IMR-90 (cell line): ENCODE measurements around the gene OR14J1. TPM values are rescaled to one million over a fixed set of nuclear protein-coding genes. Genes with fewer than 3 reads are reported as not detected.

Source experiments
- ATAC-seq: fragments of 200-7000 bp; cut with Tn5 transposase; 2 replicates; pipeline ENCODE4 v1.9.1; 2020; ENCODE audit warnings: low read depth, mild to moderate bottlenecking, moderate library complexity
- BruUV-seq: library from RNA; stranded (reverse); fragments of 400-500 nt; replicated peaks from 2 replicates; lab custom pipeline; 2021; lab: Mats Ljungman, UMichigan
- CTCF ChIA-PET: fragments of 300-600 bp; formaldehyde crosslinking; extraction: SDS; loops from one replicate; lab custom pipeline; 2021; ENCODE audit warnings: antibody characterized with exemption; lab: Yijun Ruan, JAX
- POLR2A ChIA-PET: fragments of 300-600 bp; sonication (Branson Sonifier 250); formaldehyde crosslinking; loops from one replicate; lab custom pipeline; 2022; ENCODE audit warnings: antibody characterized with exemption; ENCODE audit not compliant: unreplicated experiment; lab: Charles Lee
- DNase-seq: peaks from one replicate; pipeline ENCODE4 v3.0.0; 2013
- H2AFZ ChIP-seq: replicated peaks from 2 replicates; pipeline ENCODE3; 2013; ENCODE audit warnings: low read length, mild to moderate bottlenecking; ENCODE audit not compliant: poor library complexity
- H2AK5ac ChIP-seq: 2 replicates; pipeline ENCODE4 v1.6.1; 2013; ENCODE audit warnings: low read depth, low read length, inconsistent platforms
- H2AK9ac ChIP-seq: replicated peaks from 2 replicates; pipeline ENCODE3; 2013; ENCODE audit warnings: mild to moderate bottlenecking, low read depth, low read length, moderate library complexity; ENCODE audit not compliant: poor library complexity
- H2BK120ac ChIP-seq: 2 replicates; pipeline ENCODE4 v1.6.1; 2013; ENCODE audit warnings: low read depth, low read length, inconsistent platforms
- H2BK15ac ChIP-seq: 3 replicates; pipeline ENCODE4 v1.6.1; 2013; ENCODE audit warnings: low read depth, low read length, inconsistent platforms
- H2BK20ac ChIP-seq: 2 replicates; pipeline ENCODE4 v1.6.1; 2013; ENCODE audit warnings: low read depth, mild to moderate bottlenecking, inconsistent platforms, low read length, moderate library complexity
- H2BK5ac ChIP-seq: 2 replicates; pipeline ENCODE4 v1.6.1; 2013; ENCODE audit warnings: mild to moderate bottlenecking, low read depth, low read length, inconsistent platforms; ENCODE audit not compliant: poor library complexity, severe bottlenecking
- H3K14ac ChIP-seq: replicated peaks from 2 replicates; pipeline ENCODE4 v1.6.1; 2013; ENCODE audit warnings: low read depth, low read length, inconsistent platforms
- H3K18ac ChIP-seq: 2 replicates; pipeline ENCODE4 v1.6.1; 2013; ENCODE audit warnings: low read depth, low read length, control low read depth
- H3K23ac ChIP-seq: 2 replicates; pipeline ENCODE4 v1.6.1; 2013; ENCODE audit warnings: low read depth, low read length, inconsistent platforms
- H3K27ac ChIP-seq: 2 replicates; pipeline ENCODE4 v1.5.1; 2013; ENCODE audit warnings: mild to moderate bottlenecking, control low read depth, low read length; ENCODE audit not compliant: insufficient read depth
- H3K27me3 ChIP-seq: 2 replicates; pipeline ENCODE4 v1.6.1; 2013; ENCODE audit warnings: low read length; ENCODE audit not compliant: control insufficient read depth, insufficient read depth
- H3K36me3 ChIP-seq: 2 replicates; pipeline ENCODE4 v1.6.1; 2013; ENCODE audit warnings: low read length, mixed read lengths; ENCODE audit not compliant: control insufficient read depth, insufficient read depth
- H3K4ac ChIP-seq: 2 replicates; pipeline ENCODE4 v1.6.1; 2013; ENCODE audit warnings: low read depth, low read length, inconsistent platforms
- H3K4me1 ChIP-seq: 2 replicates; pipeline ENCODE4 v1.6.1; 2013; ENCODE audit warnings: low read length, mixed read lengths; ENCODE audit not compliant: control insufficient read depth, insufficient read depth
- H3K4me2 ChIP-seq: 2 replicates; pipeline ENCODE4 v1.6.1; 2013; ENCODE audit warnings: low read depth, mild to moderate bottlenecking, control low read depth, low read length, moderate library complexity
- H3K4me3 ChIP-seq: 2 replicates; pipeline ENCODE4 v1.5.1; 2013; ENCODE audit warnings: low read depth, mild to moderate bottlenecking, control low read depth, low read length, moderate library complexity; ENCODE audit not compliant: insufficient read depth
- H3K56ac ChIP-seq: 2 replicates; pipeline ENCODE4 v1.6.1; 2013; ENCODE audit warnings: low read length, inconsistent platforms; ENCODE audit not compliant: insufficient read depth; ENCODE audit errors: extremely low read depth
- H3K79me1 ChIP-seq, 2 experiments: 2 replicates each; pipeline ENCODE4 v1.6.1; 2013; ENCODE audit warnings: low read length in 2 of 2, inconsistent platforms in 1 of 2, low read depth in 1 of 2
- H3K9ac ChIP-seq: 2 replicates; pipeline ENCODE4 v1.6.1; 2013; ENCODE audit warnings: low read depth, low read length, control low read depth
- H3K9me1 ChIP-seq: 2 replicates; pipeline ENCODE4 v1.6.1; 2013; ENCODE audit warnings: low read length, inconsistent platforms; ENCODE audit not compliant: insufficient read depth
- H3K9me3 ChIP-seq: 2 replicates; pipeline ENCODE4 v1.6.1; 2013; ENCODE audit warnings: low read length; ENCODE audit not compliant: control insufficient read depth, insufficient read depth
- H4K20me1 ChIP-seq: 2 replicates; pipeline ENCODE4 v1.6.1; 2013; ENCODE audit warnings: low read length, inconsistent platforms; ENCODE audit not compliant: insufficient read depth
- H4K5ac ChIP-seq: 2 replicates; pipeline ENCODE4 v1.6.1; 2013; ENCODE audit warnings: mild to moderate bottlenecking, low read depth, low read length, control low read depth
- H4K8ac ChIP-seq, 2 experiments: 2 replicates each; pipeline ENCODE4 v1.6.1; 2013; ENCODE audit warnings: low read depth in 2 of 2, low read length in 2 of 2, control low read depth in 1 of 2, inconsistent platforms in 1 of 2
- H4K91ac ChIP-seq: 2 replicates; pipeline ENCODE4 v1.6.1; 2013; ENCODE audit warnings: low read depth, low read length, inconsistent platforms; ENCODE audit not compliant: insufficient read depth
- CHD1 ChIP-seq: IDR thresholded peaks from 2 replicates; pipeline ENCODE4 v1.6.1; 2012; ENCODE audit warnings: low read depth, low read length, improper control_type of control experiment
- MAFK ChIP-seq: IDR thresholded peaks from 2 replicates; pipeline ENCODE4 v1.6.1; 2012; ENCODE audit warnings: low read depth, low read length, improper control_type of control experiment
- MXI1 ChIP-seq: IDR thresholded peaks from 2 replicates; pipeline ENCODE4 v1.6.1; 2012; ENCODE audit warnings: low read depth, mild to moderate bottlenecking, low read length, moderate library complexity, borderline replicate concordance
- NFE2L2 ChIP-seq: fragments of 150-350 bp; IDR thresholded peaks from 2 replicates; pipeline ENCODE4 v1.6.1; 2016; ENCODE audit warnings: low read depth, mild to moderate bottlenecking, low read length
- RAD21 ChIP-seq: IDR thresholded peaks from 2 replicates; pipeline ENCODE4 v1.6.1; 2012; ENCODE audit warnings: low read length, improper control_type of control experiment
- RCOR1 ChIP-seq: IDR thresholded peaks from 2 replicates; pipeline ENCODE4 v1.6.1; 2012; ENCODE audit warnings: mild to moderate bottlenecking, low read length, improper control_type of control experiment; ENCODE audit not compliant: insufficient replicate concordance
- SMC3 ChIP-seq: fragments of 150-350 bp; IDR thresholded peaks from 2 replicates; pipeline ENCODE4 v1.6.1; 2016; ENCODE audit warnings: low read depth, mild to moderate bottlenecking, antibody characterized with exemption, low read length, moderate library complexity
- dilution Hi-C: fragments of 300-500 bp; cut with HindIII; formaldehyde crosslinking; loops from one replicate; pipeline ENCODE4 v1.14.3; 2018; ENCODE audit warnings: low sequenced_read_pairs; ENCODE audit not compliant: unreplicated experiment
- in situ Hi-C: fragments of 300-500 bp; cut with MboI; formaldehyde crosslinking; loops from 3 replicates; pipeline ENCODE4 v1.14.3; 2019; ENCODE audit warnings: low sequenced_read_pairs, inconsistent platforms, mixed read lengths
- intact Hi-C: fragments of 100-400 bp; cut with micrococcal nuclease; formaldehyde crosslinking; loops from 2 replicates; pipeline ENCODE4 v1.10.0; 2022
- polyA plus RNA-seq, 3 experiments: library from polyadenylated mRNA; depleted of rRNA; stranded (reverse); fragments of >200 nt; gene quantifications; 2 replicates each; pipeline ENCODE4 v1.2.3, GENCODE V29; 2012; ENCODE audit warnings: low replicate concordance in 1 of 3
- total RNA-seq: library from RNA; depleted of rRNA; stranded (reverse); fragments of >200 nt; gene quantifications from 2 replicates; pipeline ENCODE4 v1.2.3, GENCODE V29; 2012
- TF ChIP-seq, protein P1 (sequence below): fragments of 150-350 bp; IDR thresholded peaks from 2 replicates; pipeline ENCODE4 v1.6.1; 2016; ENCODE audit warnings: low read depth, mild to moderate bottlenecking, low read length, moderate library complexity, borderline replicate concordance
- TF ChIP-seq, protein P2 (sequence below): fragments of 150-350 bp; IDR thresholded peaks from 2 replicates; pipeline ENCODE4 v1.6.1; 2017; ENCODE audit warnings: mild to moderate bottlenecking, antibody characterized with exemption, low read length, low read depth
- TF ChIP-seq, protein P3 (sequence below): conservative IDR thresholded peaks from 2 replicates; pipeline ENCODE4 v1.5.1; 2012; ENCODE audit warnings: mild to moderate bottlenecking, low read depth, low read length, improper control_type of control experiment

OR14J1 gene
- total and polyA plus RNA-seq, 2 of the 4 experiments (the other 2 are of a cell fraction) = not detected

DNA sequence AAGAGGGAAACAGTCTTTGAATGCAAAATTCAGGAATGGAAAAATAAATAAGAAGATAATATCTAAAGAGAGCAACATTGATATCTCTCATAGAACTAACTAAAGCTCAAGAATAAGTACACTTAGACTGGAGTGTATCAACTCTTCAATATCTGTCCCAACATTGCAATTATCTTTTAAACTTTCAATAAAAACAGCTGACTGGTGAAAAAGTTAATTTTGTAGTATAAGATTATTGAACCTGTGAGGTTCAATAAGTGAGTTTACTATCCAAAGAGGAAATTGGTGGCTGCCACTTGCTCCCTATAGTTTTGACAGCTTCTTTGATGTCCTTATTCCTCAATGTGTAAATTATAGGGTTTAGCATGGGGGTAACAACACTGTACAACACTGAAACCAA lies 53.5 kb downstream of the OR14J1 start:
- H3K4me2 ChIP-seq = no peak overlapping the region
- H3K4ac ChIP-seq = no peak overlapping the region
- no peak overlapping the region for H3K9ac ChIP-seq
- intact Hi-C loops = no loop called here
- no peak overlapping the region for H3K14ac ChIP-seq
- no peaks in the 10 kb centered on the region for H4K20me1 ChIP-seq
- ChIA-PET POLR2A (no interaction called here), CTCF (no interaction called here)
- H3K56ac ChIP-seq = no peak overlapping the region
- TF ChIP-seq CHD1 (no peak), MXI1 (no peak), SMC3 (no peak), MAFK (no peak), NFE2L2 (no peak), RCOR1 (no peak), RAD21 (no peak)
- TF ChIP-seq, protein P1, sequence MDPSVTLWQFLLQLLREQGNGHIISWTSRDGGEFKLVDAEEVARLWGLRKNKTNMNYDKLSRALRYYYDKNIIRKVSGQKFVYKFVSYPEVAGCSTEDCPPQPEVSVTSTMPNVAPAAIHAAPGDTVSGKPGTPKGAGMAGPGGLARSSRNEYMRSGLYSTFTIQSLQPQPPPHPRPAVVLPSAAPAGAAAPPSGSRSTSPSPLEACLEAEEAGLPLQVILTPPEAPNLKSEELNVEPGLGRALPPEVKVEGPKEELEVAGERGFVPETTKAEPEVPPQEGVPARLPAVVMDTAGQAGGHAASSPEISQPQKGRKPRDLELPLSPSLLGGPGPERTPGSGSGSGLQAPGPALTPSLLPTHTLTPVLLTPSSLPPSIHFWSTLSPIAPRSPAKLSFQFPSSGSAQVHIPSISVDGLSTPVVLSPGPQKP = no peak
- TF ChIP-seq, protein P2, sequence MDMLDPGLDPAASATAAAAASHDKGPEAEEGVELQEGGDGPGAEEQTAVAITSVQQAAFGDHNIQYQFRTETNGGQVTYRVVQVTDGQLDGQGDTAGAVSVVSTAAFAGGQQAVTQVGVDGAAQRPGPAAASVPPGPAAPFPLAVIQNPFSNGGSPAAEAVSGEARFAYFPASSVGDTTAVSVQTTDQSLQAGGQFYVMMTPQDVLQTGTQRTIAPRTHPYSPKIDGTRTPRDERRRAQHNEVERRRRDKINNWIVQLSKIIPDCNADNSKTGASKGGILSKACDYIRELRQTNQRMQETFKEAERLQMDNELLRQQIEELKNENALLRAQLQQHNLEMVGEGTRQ = no peak
- TF ChIP-seq, protein P3, sequence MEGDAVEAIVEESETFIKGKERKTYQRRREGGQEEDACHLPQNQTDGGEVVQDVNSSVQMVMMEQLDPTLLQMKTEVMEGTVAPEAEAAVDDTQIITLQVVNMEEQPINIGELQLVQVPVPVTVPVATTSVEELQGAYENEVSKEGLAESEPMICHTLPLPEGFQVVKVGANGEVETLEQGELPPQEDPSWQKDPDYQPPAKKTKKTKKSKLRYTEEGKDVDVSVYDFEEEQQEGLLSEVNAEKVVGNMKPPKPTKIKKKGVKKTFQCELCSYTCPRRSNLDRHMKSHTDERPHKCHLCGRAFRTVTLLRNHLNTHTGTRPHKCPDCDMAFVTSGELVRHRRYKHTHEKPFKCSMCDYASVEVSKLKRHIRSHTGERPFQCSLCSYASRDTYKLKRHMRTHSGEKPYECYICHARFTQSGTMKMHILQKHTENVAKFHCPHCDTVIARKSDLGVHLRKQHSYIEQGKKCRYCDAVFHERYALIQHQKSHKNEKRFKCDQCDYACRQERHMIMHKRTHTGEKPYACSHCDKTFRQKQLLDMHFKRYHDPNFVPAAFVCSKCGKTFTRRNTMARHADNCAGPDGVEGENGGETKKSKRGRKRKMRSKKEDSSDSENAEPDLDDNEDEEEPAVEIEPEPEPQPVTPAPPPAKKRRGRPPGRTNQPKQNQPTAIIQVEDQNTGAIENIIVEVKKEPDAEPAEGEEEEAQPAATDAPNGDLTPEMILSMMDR = no peak
- no peak overlapping the region for H4K91ac ChIP-seq
- no peak overlapping the region for H2AFZ ChIP-seq
- no peaks in the 10 kb centered on the region for H3K36me3 ChIP-seq
- peaks cover 5% of the 10 kb centered on the region for H3K9me3 ChIP-seq
- no peaks in the 10 kb centered on the region for H3K79me1 ChIP-seq
- H3K18ac ChIP-seq = no peak overlapping the region
- H3K27ac ChIP-seq = no peak overlapping the region
- in situ Hi-C loops = no loop called here
- H4K8ac ChIP-seq = no peak overlapping the region
- dilution Hi-C loops = no loop called here
- BruUV-seq = no TSS peak
- no peak overlapping the region for H2BK15ac ChIP-seq
- H2AK9ac ChIP-seq = no peak overlapping the region
- no peak for DNase-seq
- no peaks in the 10 kb centered on the region for H3K4me1 ChIP-seq
- no peak for ATAC-seq
- H2BK120ac ChIP-seq = no peak overlapping the region
- no peak overlapping the region for H2BK20ac ChIP-seq
- H2BK5ac ChIP-seq = no peak overlapping the region
- no peaks in the 10 kb centered on the region for H3K27me3 ChIP-seq
- H3K23ac ChIP-seq = no peak overlapping the region
- H3K4me3 ChIP-seq = no peak overlapping the region
- no peak overlapping the region for H4K5ac ChIP-seq
- H3K9me1 ChIP-seq = no peaks in the 10 kb centered on the region
- H2AK5ac ChIP-seq = no peak overlapping the region
